NCI-H748 treated with DMSO at 0.1 percent for 48 hours (cell line): Measurements from ENCODE around the gene TRIML1.

Source experiments
- DNase-seq: peaks from one replicate; lab custom pipeline; 2025; lab: John Stamatoyannopoulos, UW

TRIML1 gene

GRCh38 chr4:188139141-188139540, at the start of gene TRIML1:
Gene TRIML1, plus strand, starts transcription at chr4:188139441. Its CDS starts 118 bp downstream, at chr4:188139559.
- no peak for DNase-seq

GRCh38 chr4:188092824-188093223, 46.4 kb upstream of the TRIML1 start:
- DNase-seq = no peak

- no peak for DNase-seq
Observed at GRCh38 chr4:188106454-188106853, 32.8 kb upstream of the TRIML1 start.

GRCh38 chr4:188107931-188108843, 31.1 kb upstream of the TRIML1 start:
- DNase-seq = no peak

GRCh38 chr4:188109157-188109755, 30.0 kb upstream of the TRIML1 start, which contains the start of gene TRIML2:
Gene TRIML2, minus strand, starts transcription at chr4:188109603. Its CDS starts 4,235 bp downstream, at chr4:188105368.
- DNase-seq = no peak

- no peak for DNase-seq
Observed at GRCh38 chr4:188110036-188110435, 29.2 kb upstream of the TRIML1 start.

- DNase-seq = no peak
Observed at GRCh38 chr4:188110741-188111471, 28.3 kb upstream of the TRIML1 start.

- DNase-seq = no peak
Observed at GRCh38 chr4:188111955-188112354, 27.3 kb upstream of the TRIML1 start.

- no peak for DNase-seq
Observed at GRCh38 chr4:188113156-188113555, 26.1 kb upstream of the TRIML1 start.

GRCh38 chr4:188117631-188118324, 21.5 kb upstream of the TRIML1 start:
- DNase-seq = no peak

- DNase-seq = no peak
Observed at GRCh38 chr4:188121530-188121929, 17.7 kb upstream of the TRIML1 start.

- DNase-seq = no peak
Observed at GRCh38 chr4:188127214-188127874, 11.9 kb upstream of the TRIML1 start.

- DNase-seq = no peak
Observed at GRCh38 chr4:188130355-188130754, 8.9 kb upstream of the TRIML1 start.

- no peak for DNase-seq
Observed at GRCh38 chr4:188132232-188132631, 7.0 kb upstream of the TRIML1 start.

- no peak for DNase-seq
Observed at GRCh38 chr4:188138227-188138626, 1.0 kb upstream of the TRIML1 start.

- DNase-seq = no peak
Observed at GRCh38 chr4:188139671-188140070, 430 bp downstream of the TRIML1 start.

GRCh38 chr4:188143731-188144130, 4.5 kb downstream of the TRIML1 start:
- no peak for DNase-seq

GRCh38 chr4:188145601-188146000, 6.4 kb downstream of the TRIML1 start:
- no peak for DNase-seq

GRCh38 chr4:188146618-188147017, 7.4 kb downstream of the TRIML1 start:
- DNase-seq = no peak

- DNase-seq = no peak
Observed at GRCh38 chr4:188147176-188147575, 7.9 kb downstream of the TRIML1 start.

- no peak for DNase-seq
Observed at GRCh38 chr4:188147776-188148175, 8.5 kb downstream of the TRIML1 start.
